SW 1271 (cell line): Measurements from ENCODE around the gene USP10.
"Not testable (repeated sequence)": the region's sequence is repeated elsewhere in the genome, so short reads cannot be mapped to it uniquely, and the experiment has no call there.

ENCODE experiments used
- DNase-seq, 2 experiments: peaks; one replicate each; lab custom pipeline; 2025; lab: John Stamatoyannopoulos, UW

USP10 gene

GRCh38 chr16:84673203-84673535 is 26.6 kb upstream of the USP10 start:
- DNase-seq, result no peak

DNA sequence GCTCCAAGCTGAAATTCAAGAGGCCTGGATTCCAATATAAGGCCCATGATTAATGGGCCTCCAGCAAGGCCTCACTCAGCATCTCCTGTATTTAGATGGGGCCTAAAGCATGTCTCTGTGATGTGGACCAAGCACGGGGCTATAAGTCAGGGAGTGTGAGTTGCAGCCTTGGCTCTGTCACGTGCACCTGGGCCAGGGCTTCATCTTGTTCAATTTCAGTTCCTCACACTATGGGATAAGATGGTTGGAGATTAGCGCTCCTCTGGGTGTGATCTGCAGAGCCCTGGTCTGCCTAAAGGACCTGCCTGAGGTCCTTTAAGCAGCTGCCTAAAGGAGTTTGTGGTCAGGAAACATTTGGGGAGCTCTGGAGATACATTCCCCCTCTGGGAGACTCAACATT is 26.2 kb upstream of the USP10 start:
- no peak for DNase-seq

DNA sequence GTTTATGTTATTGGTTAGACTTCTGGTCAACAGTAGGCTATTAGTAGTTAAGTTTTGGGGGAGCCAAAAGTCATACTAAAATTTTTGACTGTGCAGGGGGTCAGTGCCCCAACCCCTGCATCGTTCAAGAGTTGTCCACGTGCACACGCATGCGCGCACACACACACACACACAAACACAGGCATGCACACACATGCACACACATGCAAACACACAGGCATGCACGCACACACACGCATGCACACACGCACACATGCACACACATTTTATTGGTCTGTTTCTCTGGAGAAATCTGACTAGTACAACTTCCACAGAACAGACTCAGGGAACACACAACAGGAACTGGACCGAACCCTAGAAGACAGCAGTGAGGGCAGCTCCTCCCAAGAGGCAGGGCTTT is 24.4 kb upstream of the USP10 start:
- no peak for DNase-seq

DNA sequence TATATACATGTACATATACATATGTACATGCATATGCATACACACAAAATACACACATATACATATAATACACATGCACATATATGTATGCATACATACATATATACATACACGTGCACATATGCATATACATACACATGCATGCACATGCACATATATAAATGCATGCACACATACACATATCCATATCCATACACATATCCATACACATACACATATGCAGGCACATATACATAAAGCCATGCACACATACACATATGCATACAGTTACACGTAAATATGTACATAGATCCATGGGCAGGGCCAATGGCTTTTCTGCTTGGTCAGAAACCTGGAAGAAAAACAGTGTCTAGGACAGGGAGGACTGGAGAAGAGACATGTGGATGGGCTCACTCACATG is 23.9 kb upstream of the USP10 start:
- no peak for DNase-seq

DNA sequence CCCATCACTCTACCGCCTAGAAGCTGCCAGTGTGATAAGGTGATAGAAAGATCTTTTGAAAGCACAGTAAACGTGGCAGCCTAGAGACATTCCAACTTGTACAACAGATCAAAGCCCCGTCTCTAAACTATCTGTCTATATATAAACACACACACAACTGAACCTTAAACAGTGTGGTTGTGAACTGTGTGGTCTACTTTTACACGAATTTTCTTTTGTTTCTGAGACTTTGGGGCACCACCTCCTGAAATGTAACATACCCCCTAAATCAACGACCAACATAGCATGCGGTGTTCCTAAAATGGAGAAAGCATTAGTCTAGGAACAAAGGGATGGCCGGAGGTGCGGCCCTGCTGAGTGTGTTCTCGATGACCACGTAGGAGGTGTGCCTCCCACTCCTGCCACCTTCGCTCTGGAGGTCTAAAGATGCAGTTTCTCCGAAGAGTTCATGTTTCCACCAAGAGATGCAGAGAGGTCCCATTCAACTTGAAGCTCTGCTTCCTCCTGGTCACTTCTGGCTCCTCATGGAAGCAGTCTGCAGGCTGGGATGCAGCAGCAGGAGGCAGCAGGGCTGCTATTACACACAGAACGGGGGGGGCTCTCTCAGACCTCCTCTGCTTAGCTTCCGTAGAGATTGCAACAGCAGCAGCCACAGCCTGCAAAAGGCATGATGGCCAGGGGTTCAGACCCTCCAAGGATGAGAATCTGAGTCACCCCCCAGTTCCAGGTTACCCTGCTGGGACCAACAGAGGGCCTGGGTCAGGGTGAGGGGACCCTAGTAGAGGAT is 22.6 kb upstream of the USP10 start:
- DNase-seq, result no peak

- no peak for DNase-seq
Observed at GRCh38 chr16:84677849-84678248, 22.0 kb upstream of the USP10 start.

DNA sequence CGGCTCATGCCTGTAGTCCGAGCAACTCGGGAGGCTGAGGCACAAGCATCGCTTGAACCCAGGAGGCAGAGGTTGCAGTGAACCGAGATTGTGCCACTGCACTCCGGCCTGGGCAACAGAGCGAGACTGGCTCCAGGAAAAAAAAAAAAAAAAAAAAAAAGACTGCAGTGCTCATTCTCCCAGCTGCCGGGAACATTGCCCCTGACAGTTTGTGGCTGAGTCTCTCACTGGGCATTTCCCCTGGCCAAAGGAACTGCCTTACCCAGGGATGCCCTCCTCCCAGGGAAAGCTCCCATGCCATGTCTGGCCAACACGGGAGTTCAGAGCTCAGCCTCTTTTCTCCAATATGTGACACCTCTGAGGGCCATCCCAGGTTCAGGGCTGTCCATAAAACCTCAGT is 21.3 kb upstream of the USP10 start:
- DNase-seq, result no peak

DNA sequence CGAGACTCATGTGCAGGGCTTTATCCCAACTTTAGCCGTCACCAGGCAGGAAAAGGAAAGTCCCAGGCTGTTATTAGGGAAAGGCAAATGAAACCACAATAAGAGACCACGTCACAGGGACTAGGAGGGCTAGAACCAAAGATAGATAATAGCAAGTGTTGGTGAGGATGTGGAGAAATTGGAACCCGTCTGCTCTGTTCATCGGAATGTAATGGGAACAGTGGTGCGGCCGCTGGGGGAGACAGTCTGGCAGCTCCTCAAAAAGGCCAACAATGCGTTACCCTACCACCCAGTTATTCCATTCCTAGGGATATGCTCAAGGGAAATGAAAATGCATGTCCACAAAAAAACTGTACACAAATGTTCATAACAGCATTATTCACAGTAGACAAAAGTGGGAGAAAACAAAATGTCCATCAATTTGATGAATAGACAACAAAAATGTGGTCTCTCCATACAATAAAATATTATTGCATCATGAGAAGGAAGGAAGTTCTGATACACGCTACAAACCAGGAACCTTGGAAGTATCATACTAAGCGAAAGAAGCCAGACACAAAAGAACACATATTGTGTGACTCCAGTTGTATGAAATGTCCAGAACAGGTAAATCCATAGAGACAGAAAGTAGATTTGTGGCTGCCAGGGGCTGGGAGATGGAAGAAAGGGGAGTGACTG is 19.5 kb upstream of the USP10 start:
- DNase-seq, result no peak

DNA sequence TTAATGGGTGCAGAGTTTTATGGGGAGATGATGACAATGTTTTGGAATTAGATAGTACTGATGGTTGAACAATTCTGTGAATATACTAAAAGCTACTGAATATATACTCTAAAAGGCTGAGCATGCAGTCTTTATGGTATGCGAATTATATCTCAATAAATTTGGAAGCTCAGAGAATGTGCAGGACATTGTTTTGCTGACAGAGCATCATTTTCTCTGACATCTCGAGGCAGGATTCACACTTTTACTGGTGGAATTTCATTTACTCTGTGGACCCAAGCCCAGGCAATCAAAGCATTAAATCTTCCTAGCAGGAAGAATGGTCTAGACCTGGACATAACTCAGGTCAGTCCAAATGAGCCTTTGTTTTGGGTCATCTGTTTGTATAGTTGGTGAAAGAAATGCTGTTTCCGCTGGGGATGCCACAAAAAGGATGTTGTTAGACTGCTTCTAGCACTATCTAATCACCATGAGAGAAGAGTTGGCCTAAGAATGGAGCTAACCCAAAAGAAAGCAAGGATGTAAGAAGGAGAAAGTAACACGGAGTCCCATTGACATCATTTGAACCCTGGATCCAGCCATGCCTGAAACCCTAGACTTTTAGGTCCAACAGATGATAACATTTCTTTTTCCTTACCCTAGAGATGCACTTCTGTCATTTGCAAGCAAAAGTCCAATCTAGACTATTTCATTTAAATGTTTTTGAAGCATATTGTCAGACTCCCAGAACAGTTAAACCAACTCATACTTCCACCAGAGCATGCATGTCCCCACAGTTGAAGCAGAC is 18.8 kb upstream of the USP10 start:
- DNase-seq, result no peak

- no peak for DNase-seq
Observed at GRCh38 chr16:84683691-84684591, 15.9 kb upstream of the USP10 start.

- DNase-seq, result no peak
Observed at GRCh38 chr16:84684592-84684965, 15.2 kb upstream of the USP10 start.

DNA sequence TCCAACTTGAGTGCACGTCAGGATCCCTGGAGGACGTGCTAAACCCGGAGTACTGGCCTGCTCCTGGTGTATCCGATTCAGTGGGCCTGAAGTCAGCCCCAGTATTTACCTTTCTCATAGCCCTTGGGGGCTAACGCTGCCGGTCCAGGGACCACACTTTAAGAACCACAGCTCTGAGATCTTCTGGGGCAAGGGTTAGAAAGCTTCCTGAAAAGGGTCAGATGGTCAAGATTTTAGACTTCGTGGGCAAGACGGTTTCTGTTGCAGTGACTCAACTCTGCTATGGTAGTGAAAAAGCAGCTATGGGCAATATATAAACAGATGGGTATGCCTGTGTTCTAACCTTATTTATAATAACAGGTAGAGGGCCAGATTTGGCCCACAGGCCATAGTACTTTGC is 14.6 kb upstream of the USP10 start:
- DNase-seq, result no peak

DNA sequence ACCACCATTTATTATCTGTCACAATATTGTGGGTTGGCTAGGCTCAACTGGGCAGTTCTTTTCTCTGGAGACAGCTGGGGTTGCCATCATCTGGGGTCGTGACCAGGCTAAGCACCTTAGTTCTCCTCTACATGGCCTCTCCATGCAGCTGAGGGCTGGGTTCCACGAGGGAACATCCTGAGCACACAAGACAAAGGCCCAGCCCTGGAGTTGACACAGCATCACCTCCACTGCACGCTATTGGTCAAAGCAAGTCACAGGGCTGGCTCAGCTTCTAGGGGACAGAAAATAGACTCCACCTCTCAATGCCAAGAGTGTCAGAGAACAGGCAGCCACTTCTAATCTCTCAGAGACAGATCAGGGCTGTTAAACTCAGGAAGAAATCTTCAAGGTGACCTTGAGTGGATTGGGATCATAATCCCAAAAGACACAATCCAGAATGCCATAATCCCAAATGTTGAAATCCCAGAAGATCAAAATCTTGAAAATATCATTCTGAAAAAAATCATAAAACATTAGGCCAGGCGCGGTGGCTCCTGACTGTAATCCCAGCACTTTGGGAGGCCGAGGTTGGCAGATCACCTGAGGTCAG is 13.0 kb upstream of the USP10 start:
- DNase-seq, result no peak

DNA sequence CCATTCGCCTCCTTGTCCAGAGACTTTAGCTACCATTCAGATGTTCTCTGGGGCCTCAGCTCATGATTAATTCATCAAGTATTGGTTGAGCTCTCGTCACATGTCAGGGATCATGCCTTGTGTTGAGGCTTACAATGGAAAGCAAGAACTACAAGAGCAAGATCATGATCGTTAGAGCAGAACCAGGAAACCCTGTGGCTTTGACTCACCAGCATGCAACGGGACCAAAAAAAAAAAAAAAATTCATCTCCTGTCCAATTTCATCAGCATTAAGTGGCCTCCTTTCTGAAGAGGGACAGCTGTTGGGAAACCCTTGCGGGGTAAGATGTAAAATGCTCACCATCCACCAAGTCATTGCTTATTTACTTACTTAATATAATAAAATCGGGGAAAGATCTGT is 12.1 kb upstream of the USP10 start:
- DNase-seq, result no peak

DNA sequence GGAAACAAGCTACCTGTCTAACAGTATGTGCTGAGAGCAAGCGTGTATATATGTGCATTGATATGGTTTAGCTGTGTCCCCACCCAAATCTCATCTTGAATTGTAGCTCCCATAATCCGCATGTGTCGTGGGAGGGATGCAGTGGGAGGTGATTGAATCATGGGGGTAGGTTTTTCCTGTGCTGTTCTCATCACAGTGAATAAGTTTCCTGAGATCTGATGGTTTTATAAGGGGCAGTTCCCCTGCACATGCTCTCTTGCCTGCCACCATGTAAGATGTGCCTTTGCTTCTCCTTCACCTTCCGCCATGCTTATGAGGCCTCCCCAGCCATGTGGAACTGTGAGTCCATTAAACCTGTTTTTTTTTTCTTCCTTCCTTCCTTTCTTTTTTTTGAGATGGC is 11.6 kb upstream of the USP10 start:
- not testable (repeated sequence) for DNase-seq

- no peak for DNase-seq
Observed at GRCh38 chr16:84689111-84689510, 10.7 kb upstream of the USP10 start.

DNA sequence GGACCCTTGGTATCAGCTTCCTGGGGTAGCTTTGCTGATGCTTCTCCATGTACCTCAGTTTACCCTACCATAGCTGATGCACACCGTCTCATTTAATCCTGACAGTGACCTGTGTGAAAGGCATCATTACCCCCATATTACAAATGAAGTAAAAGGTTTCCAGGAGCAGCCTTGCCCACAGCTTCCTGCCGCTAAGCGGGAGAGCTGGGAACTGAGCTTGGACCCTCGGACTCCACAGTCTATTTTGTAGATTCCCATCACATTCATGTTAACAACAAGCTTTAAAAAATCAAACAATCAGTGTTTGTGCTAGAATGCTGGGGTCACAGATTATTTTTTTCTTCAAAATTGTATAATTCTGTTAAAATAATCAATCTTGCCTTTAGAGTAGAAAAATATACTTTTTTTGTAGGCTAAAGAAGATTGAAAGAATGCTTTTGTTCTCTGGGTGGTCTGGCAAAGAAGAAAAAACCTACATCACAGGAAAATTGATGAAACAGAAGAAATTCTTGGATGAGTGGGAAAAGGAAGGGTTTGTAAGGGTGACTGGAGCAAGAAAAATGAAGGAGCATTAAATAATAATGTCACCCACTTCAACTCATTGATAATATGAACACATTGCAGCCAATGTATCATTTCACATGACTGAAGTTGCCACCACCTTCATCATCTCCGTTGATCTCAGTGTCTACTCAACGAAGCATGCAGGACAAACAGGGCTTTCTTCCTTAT is 9.5 kb upstream of the USP10 start:
- no peak for DNase-seq

DNA sequence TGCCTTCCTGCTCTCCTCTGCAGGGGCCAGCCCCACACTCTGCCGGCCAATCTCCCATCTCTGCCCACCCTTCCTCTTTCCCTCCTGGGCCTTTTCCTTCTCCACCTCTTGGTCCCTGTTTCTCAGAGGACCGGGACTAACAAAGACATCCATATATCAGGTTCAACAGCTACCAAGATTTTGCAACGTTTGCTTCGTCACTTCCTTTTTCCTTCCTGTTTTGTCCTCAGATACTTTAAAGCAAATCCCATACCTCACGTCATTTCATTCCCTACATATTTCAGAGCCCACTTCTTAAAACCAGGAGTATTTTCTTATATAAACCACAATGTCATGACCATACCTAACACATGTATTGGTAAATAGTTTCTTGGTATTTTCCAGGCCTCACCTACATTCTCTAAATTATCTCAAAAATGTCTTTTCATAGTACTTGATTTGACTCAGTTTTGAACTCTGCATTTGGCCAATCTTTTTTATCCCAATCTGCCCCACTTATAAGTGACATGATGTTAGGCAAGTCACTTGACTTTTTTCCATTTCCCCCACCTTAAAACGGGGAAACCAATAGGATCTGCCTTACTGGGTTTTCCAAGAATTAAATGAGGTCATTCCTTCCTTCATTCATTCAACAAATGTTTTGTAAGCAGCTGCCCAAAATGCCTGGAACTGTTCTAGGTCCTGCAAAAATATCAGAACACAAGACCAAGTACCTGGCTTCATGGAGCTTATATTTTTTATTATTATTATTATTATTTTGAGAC is 7.2 kb upstream of the USP10 start:
- DNase-seq, result no peak

GRCh38 chr16:84693869-84694268 is 5.9 kb upstream of the USP10 start:
- DNase-seq, result not testable (repeated sequence)

DNA sequence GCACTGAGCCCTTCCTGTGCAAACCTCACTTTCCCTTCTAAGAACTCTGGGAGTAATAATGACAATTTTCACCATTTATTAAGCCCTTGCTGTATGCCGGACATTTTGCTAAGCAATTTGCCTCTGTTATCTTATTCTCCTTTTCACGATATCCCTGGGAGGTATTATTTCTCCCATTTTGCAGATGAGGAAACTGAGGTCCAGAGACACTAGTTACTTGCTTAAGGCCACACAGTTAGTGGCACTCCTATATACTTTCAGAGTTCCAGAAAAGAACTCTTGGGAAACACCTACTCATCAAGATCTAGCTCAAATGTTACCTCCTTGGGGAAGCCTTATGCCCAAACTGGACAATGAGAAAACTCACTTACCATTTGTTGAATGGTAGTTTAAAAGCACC is 4.8 kb upstream of the USP10 start:
- no peak for DNase-seq
